PC-9 (cell line): Measurements from ENCODE around the gene SLC17A7. TPM values are rescaled to one million over a fixed set of nuclear protein-coding genes. Genes with fewer than 3 reads are reported as not detected.
A peak's percentile ranks its signal among the peaks of the same experiment; 100 is the strongest.

ENCODE experiments used
- BruUV-seq: library from RNA; stranded (reverse); fragments of 400-500 nt; replicated peaks from 2 replicates; lab custom pipeline; 2021; lab: Mats Ljungman, UMichigan
- CTCF ChIA-PET: fragments of 300-600 bp; sonication (Branson Sonifier 250); formaldehyde crosslinking; loops from one replicate; lab custom pipeline; 2022; ENCODE audit warnings: antibody characterized with exemption; lab: Charles Lee
- POLR2A ChIA-PET: fragments of 300-600 bp; sonication (Branson Sonifier 250); formaldehyde crosslinking; loops from one replicate; lab custom pipeline; 2022; ENCODE audit warnings: antibody characterized with exemption; ENCODE audit not compliant: unreplicated experiment; lab: Charles Lee
- DNase-seq, 2 experiments: peaks; one replicate each; pipeline versions ENCODE4 v3.0.0 to v3.0.0-alpha.2; 2015 to 2022; ENCODE audit warnings: mixed read lengths in 1 of 2
- H2AFZ ChIP-seq: fragments of 200-600 bp; sonication (generic); 2 replicates; pipeline ENCODE4 v1.8.1; 2017; ENCODE audit warnings: antibody characterized with exemption
- H3F3A ChIP-seq: fragments of 200-600 bp; sonication (generic); 2 replicates; pipeline ENCODE4 v1.8.1; 2017; ENCODE audit warnings: antibody characterized with exemption, mild to moderate bottlenecking, low read depth; ENCODE audit not compliant: insufficient read depth
- H3K27ac ChIP-seq: fragments of 200-600 bp; sonication (generic); 2 replicates; pipeline ENCODE4 v1.6.1; 2016; ENCODE audit warnings: mixed run types
- H3K27me3 ChIP-seq: fragments of 200-600 bp; sonication (generic); 2 replicates; pipeline ENCODE4 v1.6.1; 2016; ENCODE audit warnings: low read depth, mixed run types; ENCODE audit not compliant: insufficient read depth
- H3K36me3 ChIP-seq: fragments of 200-600 bp; sonication (generic); 2 replicates; pipeline ENCODE4 v1.6.1; 2016; ENCODE audit warnings: low read depth, mixed run types
- H3K4me1 ChIP-seq: fragments of 200-600 bp; sonication (generic); replicated peaks from 2 replicates; pipeline ENCODE4 v1.6.1; 2016; ENCODE audit warnings: mixed run types; ENCODE audit not compliant: insufficient read depth
- H3K4me2 ChIP-seq: fragments of 200-600 bp; sonication (generic); 2 replicates; pipeline ENCODE4 v1.6.1; 2017; ENCODE audit warnings: mixed run types
- H3K4me3 ChIP-seq: fragments of 200-600 bp; sonication (generic); 2 replicates; pipeline ENCODE4 v1.6.1; 2016; ENCODE audit warnings: mixed run types
- H3K79me2 ChIP-seq: fragments of 200-600 bp; sonication (generic); 2 replicates; pipeline ENCODE4 v1.6.1; 2017; ENCODE audit warnings: low read depth, mixed run types
- H3K9me2 ChIP-seq: fragments of 200-600 bp; sonication (generic); 2 replicates; pipeline ENCODE4 v1.8.1; 2017; ENCODE audit warnings: mild to moderate bottlenecking; ENCODE audit not compliant: insufficient read depth
- H3K9me3 ChIP-seq: fragments of 200-600 bp; sonication (generic); 2 replicates; pipeline ENCODE4 v1.8.1; 2016; ENCODE audit warnings: low read depth; ENCODE audit not compliant: insufficient read depth
- H4K20me1 ChIP-seq: fragments of 200-600 bp; sonication (generic); 2 replicates; pipeline ENCODE4 v1.8.1; 2017; ENCODE audit not compliant: insufficient read depth
- CTCF ChIP-seq: fragments of 200-600 bp; sonication (generic); conservative IDR thresholded peaks from 2 replicates; pipeline ENCODE4 v1.6.1; 2017; ENCODE audit warnings: mixed run types, antibody characterized with exemption, mild to moderate bottlenecking, moderate library complexity
- EZH2 ChIP-seq: fragments of 200-600 bp; sonication (generic); IDR thresholded peaks from 2 replicates; pipeline ENCODE4 v1.8.0; 2017; ENCODE audit warnings: antibody characterized with exemption, low read depth
- intact Hi-C: fragments of 100-400 bp; cut with micrococcal nuclease; formaldehyde crosslinking; loops from one replicate; pipeline ENCODE4 v1.10.0; 2022; ENCODE audit not compliant: unreplicated experiment
- total RNA-seq: library from RNA; stranded (reverse); gene quantifications from 2 replicates; pipeline ENCODE4 v1.2.3, GENCODE V29; 2021

SLC17A7 gene
- total RNA-seq, 1 experiment from 2014 or later = 0.68 TPM

- DNase-seq = peak; percentile 85 to 96
- Histone ChIP-seq H3K79me2 (no peaks in the 10 kb centered on the region), H4K20me1 (no peaks in the 10 kb centered on the region), H3K4me2 (peak overlapping the region; percentile 89), H2AFZ (peak overlapping the region; percentile 96), H3K9me3 (no peaks in the 10 kb centered on the region), H3K4me1 (peaks cover 9% of the 10 kb centered on the region; the same call in 1 of the 2 replicates), H3K36me3 (no peaks in the 10 kb centered on the region; the same call in 1 of the 2 replicates), H3K9me2 (no peaks in the 10 kb centered on the region), H3K27ac (no peak overlapping the region), H3F3A (peaks cover 52% of the 10 kb centered on the region), H3K4me3 (peak overlapping the region; percentile 83), H3K27me3 (peaks cover 31% of the 10 kb centered on the region)
- intact Hi-C loops = loop anchor here (1.0 to 10.0 kb wide), 4 partner anchors 51 to 217 kb away; partner anchors contain the start of gene DKKL1
- BruUV-seq = no TSS peak
- ChIA-PET POLR2A (interaction anchor here (0.6 to 0.7 kb wide), 5 partner anchors 33 to 479 kb away, joined by 3 to 12 read pairs (median 4); no protein-coding TSS in a partner anchor), CTCF (interaction anchor here (0.5 to 0.6 kb wide), 4 partner anchors 14 to 85 kb away, joined by 3 to 16 read pairs (median 5); partner anchors contain the start of gene RCN3)
- TF ChIP-seq CTCF (no peak), EZH2 (no peak)
Measured at GRCh38 chr19:49442771-49443365, 1.5 kb upstream of the SLC17A7 start.

GRCh38 chr19:49442354-49442753, 1.0 kb upstream of the SLC17A7 start:
- Histone ChIP-seq H3K27ac (no peak overlapping the region), H3K9me3 (no peaks in the 10 kb centered on the region), H3K79me2 (no peaks in the 10 kb centered on the region), H4K20me1 (no peaks in the 10 kb centered on the region), H3F3A (peaks cover 46% of the 10 kb centered on the region), H3K36me3 (no peaks in the 10 kb centered on the region; the same call in 1 of the 2 replicates), H3K4me1 (peaks cover 9% of the 10 kb centered on the region; the same call in 1 of the 2 replicates), H3K4me2 (peak overlapping the region; percentile 89), H3K4me3 (peak overlapping the region; percentile 83; the same call in 1 of the 2 replicates), H3K27me3 (peaks cover 37% of the 10 kb centered on the region), H3K9me2 (no peaks in the 10 kb centered on the region), H2AFZ (peak overlapping the region; percentile 96)
- ChIA-PET POLR2A (interaction anchor here (0.6 to 0.7 kb wide), 4 partner anchors 9 to 198 kb away, joined by 3 to 6 read pairs (median 4); no protein-coding TSS in a partner anchor), CTCF (interaction anchor here (0.5 to 0.6 kb wide), 5 partner anchors 13 to 315 kb away, joined by 3 to 16 read pairs (median 7); partner anchors contain the start of gene RCN3)
- no TSS peak for BruUV-seq
- no peak for DNase-seq
- no peak for TF ChIP-seq EZH2
- TF ChIP-seq CTCF = no peak
- intact Hi-C loops = loop anchor here (10.0 kb wide), 1 partner anchor 178 kb away; no protein-coding TSS in a partner anchor

- Histone ChIP-seq H3K9me2 (no peaks in the 10 kb centered on the region), H2AFZ (no peak overlapping the region), H3K4me2 (peak overlapping the region; percentile 89; the same call in 1 of the 2 replicates), H3K79me2 (no peaks in the 10 kb centered on the region), H3F3A (peaks cover 43% of the 10 kb centered on the region), H3K4me1 (peaks cover 9% of the 10 kb centered on the region; the same call in 1 of the 2 replicates), H3K4me3 (peak overlapping the region; percentile 83; the same call in 1 of the 2 replicates), H3K9me3 (no peaks in the 10 kb centered on the region), H3K27me3 (peaks cover 40% of the 10 kb centered on the region), H3K27ac (no peak overlapping the region), H3K36me3 (no peaks in the 10 kb centered on the region; the same call in 1 of the 2 replicates), H4K20me1 (no peaks in the 10 kb centered on the region)
- BruUV-seq = no TSS peak
- intact Hi-C loops = loop anchor here (10.0 kb wide), 1 partner anchor 177 kb away; no protein-coding TSS in a partner anchor
- POLR2A ChIA-PET = interaction anchor here (0.6 kb wide), 1 partner anchor 9 kb away, joined by 6 read pairs; no protein-coding TSS in a partner anchor
- DNase-seq = no peak
- TF ChIP-seq CTCF (no peak), EZH2 (no peak)
- CTCF ChIA-PET = interaction anchor here (0.6 kb wide), 2 partner anchors 278 to 314 kb away, joined by 7 to 9 read pairs; no protein-coding TSS in a partner anchor
Measured at GRCh38 chr19:49441960-49442350, 628 bp upstream of the SLC17A7 start.
